Measurements from ENCODE around the gene TEX50. TPM values are rescaled to one million over a fixed set of nuclear protein-coding genes. Genes with fewer than 3 reads are reported as not detected.

TEX50 gene
- total and polyA plus RNA-seq, 2 of the 8 experiments (the other 6 are each of a cell fraction or from before 2014, with no cell fraction given) = not detected

DNA sequence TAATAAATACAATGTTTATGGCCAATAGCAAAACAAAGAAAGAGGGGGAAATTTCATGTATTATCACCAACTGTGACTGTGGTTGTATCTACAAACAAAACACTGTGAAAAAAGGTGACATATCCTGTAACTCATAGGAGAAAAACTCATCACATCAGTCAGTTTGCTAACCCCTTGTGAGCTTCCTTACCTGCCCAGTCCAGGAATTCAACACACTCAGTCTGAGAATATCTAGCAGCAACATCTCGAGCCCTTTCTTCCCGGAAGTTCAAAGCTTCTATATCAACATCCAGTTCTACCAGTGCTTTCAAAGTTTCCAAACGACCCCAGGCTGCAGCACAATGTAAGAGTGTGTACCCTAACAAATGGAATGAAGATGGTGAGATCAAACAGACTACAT, 11.5 kb downstream of the TEX50 start:
- H3K36me3 ChIP-seq (ENCODE audit: control insufficient read depth in 2 of 4, insufficient read depth in 4 of 4, low read length in 3 of 4) = peaks cover 0 to 2% (median 0%) of the 10 kb centered on the region in 4 experiments; a peak in 2 of 8 replicates
- H3K4me3 ChIP-seq (ENCODE audit: extremely low read depth in 1 of 4, insufficient read depth in 2 of 4, low read depth in 3 of 4, low read length in 4 of 4) = no peak overlapping the region
- CTCF ChIA-PET (ENCODE audit: partially characterized antibody) = interaction anchor here (1.6 kb wide), 1 partner anchor 217 kb away, joined by 5 read pairs; no protein-coding TSS in a partner anchor
- H2BK120ac ChIP-seq (replicated peaks; ENCODE audit: low read depth, low read length) = no peak overlapping the region
- POLR2A ChIA-PET (ENCODE audit: partially characterized antibody) = interaction anchor here (0.9 to 3.3 kb wide), 5 partner anchors 7 to 14 kb away, joined by 3 to 14 read pairs (median 4); no protein-coding TSS in a partner anchor
- H4K8ac ChIP-seq (ENCODE audit: extremely low read depth, insufficient read depth, low read length) = no peak overlapping the region
- DNase-seq (ENCODE audit: low read depth in 1 of 2, low spot score in 2 of 2) (no peak), FAIRE-seq (no peak)
- H2BK5ac ChIP-seq (ENCODE audit: low read depth, low read length) = no peak overlapping the region
- H2AK5ac ChIP-seq (ENCODE audit: low read depth, low read length) = no peak overlapping the region
- no peak overlapping the region for H3K4me2 ChIP-seq (ENCODE audit: insufficient read depth in 1 of 2, low read depth in 2 of 2, low read length in 2 of 2)
- no peak overlapping the region for H3K27ac ChIP-seq (ENCODE audit: low read depth, low read length)
- H3K23ac ChIP-seq (ENCODE audit: insufficient read length) = no peak overlapping the region
- no peak overlapping the region for H2BK20ac ChIP-seq (ENCODE audit: low read length)
- H3K4ac ChIP-seq (replicated peaks; ENCODE audit: insufficient read length, low read depth, low read length) = no peak overlapping the region
- H3K9me3 ChIP-seq (ENCODE audit: insufficient read depth in 2 of 2, low read depth in 1 of 2, low read length in 1 of 2) = no peaks in the 10 kb centered on the region
- H2BK15ac ChIP-seq (ENCODE audit: low read length) = no peak overlapping the region
- WGBS, 2 experiments (ENCODE audit: extremely low coverage in 1 of 2, insufficient coverage in 1 of 2, insufficient read length in 1 of 2, insufficient replicate concordance in 2 of 2, low coverage in 1 of 2, low lambda C conversion rate in 2 of 2, missing lambda C conversion rate in 1 of 2) = 81% methylated on average over 3 of the region's 3 CpGs; no CpG with 5 or more reads in 1 of the 2 experiments
- H3K9ac ChIP-seq (replicated peaks in 1 of 4; ENCODE audit: extremely low read depth in 1 of 4, low read depth in 3 of 4, low read length in 3 of 4) = no peak overlapping the region
- peaks cover 0 to 23% of the 10 kb centered on the region in 2 experiments; a peak in 2 of 4 replicates for H3K79me2 ChIP-seq (ENCODE audit: control insufficient read depth in 1 of 2, insufficient read depth in 2 of 2, low read length in 2 of 2)
- H3K14ac ChIP-seq (ENCODE audit: insufficient read length) = no peak overlapping the region
- no peaks in the 10 kb centered on the region; the same call in 1 of the 2 replicates for H3K23me2 ChIP-seq (ENCODE audit: low read depth, low read length)
- H3K56ac ChIP-seq (replicated peaks; ENCODE audit: insufficient read length, low read depth, low read length) = no peak overlapping the region
- no peak overlapping the region for H3K18ac ChIP-seq (ENCODE audit: extremely low read depth, low read length)
- TF ChIP-seq POLR2A (IDR thresholded peaks at IDR 0.05; ENCODE audit: control extremely low read depth in 1 of 2, low read depth in 2 of 2, low read length in 2 of 2) (peak in 1 of 2 experiments; percentile 34; a peak in 1 of 3 replicates), RFX5 (IDR thresholded peaks at IDR 0.05; ENCODE audit: borderline replicate concordance, low read depth, low read length) (no peak), TAF7 (optimal IDR thresholded peaks at IDR 0.05; ENCODE audit: borderline replicate concordance, low read depth, low read length) (no peak), RAD21 (IDR thresholded peaks at IDR 0.05 in 1 of 2, conservative IDR thresholded peaks at IDR 0.05 in 1 of 2; ENCODE audit: low read depth in 2 of 2, low read length in 2 of 2) (no peak), SIN3A (conservative IDR thresholded peaks at IDR 0.05 in 1 of 2, IDR thresholded peaks at IDR 0.05 in 1 of 2; ENCODE audit: low read depth in 1 of 2, low read length in 2 of 2) (no peak)
- H4K5ac ChIP-seq (ENCODE audit: insufficient read length, low read depth, low read length) = no peak overlapping the region
- no peak overlapping the region for H4K91ac ChIP-seq (replicated peaks; ENCODE audit: insufficient read length, low read length)
- H3K4me1 ChIP-seq (replicated peaks in 1 of 4; ENCODE audit: control insufficient read depth in 3 of 4, insufficient read depth in 4 of 4, low read length in 3 of 4) = no peaks in the 10 kb centered on the region
- no peaks in the 10 kb centered on the region for H4K20me1 ChIP-seq (replicated peaks in 1 of 2; ENCODE audit: control insufficient read depth in 1 of 2, insufficient read depth in 2 of 2, low read length in 2 of 2)
- H2BK12ac ChIP-seq (ENCODE audit: low read depth, low read length) = no peak overlapping the region
- H3K79me1 ChIP-seq (ENCODE audit: low read depth, low read length) = no peaks in the 10 kb centered on the region
- H3K27me3 ChIP-seq (replicated peaks in 1 of 4; ENCODE audit: control insufficient read depth in 3 of 4, extremely low read depth in 1 of 4, insufficient read depth in 3 of 4, low read length in 3 of 4) = no peaks in the 10 kb centered on the region
- no peak overlapping the region for H2AFZ ChIP-seq (ENCODE audit: low read length)

Data from H1 (cell line).